ENCODE data around the gene REEP5.
A peak's percentile ranks its signal among the peaks of the same experiment; 100 is the strongest.
"Not testable (repeated sequence)": the region's sequence is repeated elsewhere in the genome, so short reads cannot be mapped to it uniquely, and the experiment has no call there.

REEP5 gene

DNA sequence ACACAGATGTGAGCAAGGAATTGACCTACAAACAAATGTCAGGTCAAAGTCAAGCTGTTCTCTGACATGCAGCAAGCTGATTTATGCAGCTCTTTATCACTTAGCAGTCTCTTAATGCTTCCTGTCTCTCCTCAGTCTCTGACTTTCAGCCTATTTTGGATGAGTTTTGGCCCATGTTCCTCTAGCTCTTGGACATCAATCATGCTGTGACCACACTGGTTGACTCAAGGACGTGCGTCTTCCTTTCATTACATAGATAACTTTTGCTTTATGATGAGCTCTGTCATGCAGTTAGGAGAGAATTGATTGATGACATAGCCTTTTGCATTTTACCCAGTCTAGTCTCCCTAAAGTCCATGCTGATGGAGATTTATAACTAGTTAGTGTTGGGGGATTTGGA lies 9.4 kb upstream of the REEP5 start:
- no peak for DNase-seq

DNA sequence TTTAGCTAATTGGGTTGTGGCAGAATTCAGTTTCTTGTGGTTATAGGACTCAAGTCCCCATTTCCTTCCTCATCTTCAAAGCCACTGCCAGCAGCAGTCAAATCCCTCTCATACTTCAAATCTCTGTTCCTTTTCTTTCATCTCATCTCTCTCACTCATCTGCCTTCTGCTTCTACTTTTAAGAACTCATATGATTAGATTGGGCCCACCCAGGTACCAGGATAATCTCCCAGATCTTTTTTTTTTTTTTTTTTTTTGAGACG lies 8.0 kb upstream of the REEP5 start:
- DNase-seq = peak; percentile 33 to 50

DNA sequence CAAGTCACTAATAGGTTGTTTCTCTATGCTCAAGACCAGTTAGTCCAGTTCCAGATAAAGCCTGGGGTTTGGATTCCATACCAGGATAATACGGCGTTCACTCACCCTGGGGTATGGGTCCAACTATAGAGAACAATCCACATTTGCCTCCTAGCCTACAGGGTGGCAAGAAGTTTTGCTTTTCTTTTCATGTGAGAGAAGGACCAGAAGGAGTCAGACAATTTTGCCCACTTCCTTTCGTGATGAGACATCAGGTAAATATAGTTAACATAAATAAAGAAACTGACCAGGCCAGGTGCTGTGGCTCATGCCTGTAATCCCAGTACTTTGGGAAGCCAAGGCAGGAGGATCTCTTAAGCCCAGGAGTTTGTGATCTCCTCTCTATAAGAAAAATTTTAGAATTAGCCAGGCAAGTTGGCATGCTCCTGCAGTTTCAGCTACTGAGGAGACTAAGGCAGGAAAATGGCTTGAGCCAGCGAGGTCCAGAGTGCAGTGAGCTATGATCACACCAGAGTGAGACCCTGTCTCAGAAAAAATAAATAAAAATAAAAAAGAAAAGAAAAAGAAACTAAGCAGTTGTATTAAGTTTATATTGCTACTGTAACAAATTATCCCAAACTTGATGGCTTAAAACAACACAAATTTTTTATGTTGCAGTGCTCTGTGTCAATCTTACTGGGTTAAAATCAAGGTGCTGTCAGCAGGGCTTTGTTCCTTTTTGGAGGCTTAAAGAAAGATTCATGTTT lies 7.5 kb upstream of the REEP5 start:
- DNase-seq = no peak

GRCh38 chr5:112923988-112924387 lies 2.0 kb upstream of the REEP5 start:
- no peak for DNase-seq

GRCh38 chr5:112923148-112923917 lies 1.3 kb upstream of the REEP5 start:
- DNase-seq = peak; percentile 33 to 54

GRCh38 chr5:112921026-112921832 lies 798 bp downstream of the REEP5 start:
- DNase-seq = peak; percentile 51 to 53

DNA sequence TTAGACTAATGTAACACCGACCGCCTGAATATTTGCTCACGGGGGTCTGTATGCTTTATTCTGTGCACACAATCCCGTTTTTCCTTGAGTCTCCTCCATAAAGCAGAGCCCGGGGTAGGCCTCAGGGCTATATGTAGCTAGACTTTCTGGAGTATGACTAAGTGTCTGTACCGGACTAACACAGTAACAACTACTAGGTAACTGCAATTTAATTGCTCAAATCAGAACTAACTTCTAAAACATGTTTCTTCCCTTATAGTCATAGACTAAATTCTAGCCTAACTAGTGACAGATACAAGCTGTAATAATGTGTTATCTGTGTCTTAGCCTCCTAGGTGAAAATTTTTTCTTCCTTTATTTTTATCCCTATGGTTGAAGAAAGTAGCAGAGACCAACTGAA lies 2.1 kb downstream of the REEP5 start:
- no peak for DNase-seq

DNA sequence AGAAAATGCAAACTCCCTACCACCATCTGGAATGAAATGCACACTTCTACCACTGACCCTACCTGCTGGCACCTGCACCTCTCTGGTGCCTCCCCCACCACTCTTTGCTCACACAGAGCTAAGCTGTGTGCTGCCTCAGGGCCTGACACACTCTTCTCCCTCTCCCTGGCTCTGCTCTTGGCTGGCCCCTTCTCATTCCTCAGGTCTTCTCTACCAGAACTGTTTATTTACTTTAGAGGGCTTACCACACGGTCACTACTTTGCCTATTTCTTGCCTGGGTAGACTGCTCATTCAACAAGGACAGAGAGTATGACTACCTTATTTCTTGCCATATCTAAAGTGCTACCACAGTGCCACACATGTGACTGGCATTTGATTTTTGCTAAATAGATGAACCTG lies 3.3 kb downstream of the REEP5 start:
- DNase-seq = no peak

DNA sequence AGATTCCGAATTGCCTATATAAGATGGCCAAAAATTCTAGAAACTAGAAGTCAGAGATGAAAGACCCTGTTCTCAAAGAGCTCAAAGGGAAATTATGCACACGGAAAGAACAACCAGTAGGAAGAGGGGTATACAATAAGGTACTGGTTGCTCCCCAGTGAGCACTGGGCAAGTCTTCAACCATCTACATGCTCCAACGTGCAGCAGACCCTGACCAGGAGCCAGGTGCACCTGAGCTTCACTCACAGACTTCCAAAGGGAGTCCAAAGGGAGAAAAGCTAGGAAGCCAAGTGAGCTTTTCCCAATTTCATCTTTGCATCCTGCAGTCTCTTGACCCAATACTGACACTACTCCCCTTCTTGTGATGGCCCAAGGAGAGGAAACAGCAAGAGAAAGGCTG lies 3.9 kb downstream of the REEP5 start:
- DNase-seq = no peak

GRCh38 chr5:112917453-112917995 lies 4.5 kb downstream of the REEP5 start:
- no peak for DNase-seq

DNA sequence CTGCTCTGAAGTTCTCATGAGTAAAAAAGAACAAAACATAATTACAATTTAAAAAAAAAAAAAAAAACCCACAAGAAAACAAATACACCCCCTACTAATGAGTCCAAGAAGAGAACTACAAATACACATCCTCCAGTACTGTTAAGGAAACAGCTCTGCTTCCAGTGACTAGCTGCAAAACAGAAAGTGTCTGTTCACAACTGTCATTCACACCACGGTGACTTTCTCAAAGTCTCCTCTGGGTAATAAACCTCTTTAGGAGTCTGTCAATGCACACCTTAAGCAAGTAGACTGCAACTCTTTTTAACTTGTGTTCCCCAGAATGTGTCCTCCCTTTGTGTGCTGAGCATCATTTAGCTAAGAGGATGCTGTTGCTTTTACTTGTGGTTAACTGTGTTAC lies 6.2 kb downstream of the REEP5 start:
- no peak for DNase-seq

DNA sequence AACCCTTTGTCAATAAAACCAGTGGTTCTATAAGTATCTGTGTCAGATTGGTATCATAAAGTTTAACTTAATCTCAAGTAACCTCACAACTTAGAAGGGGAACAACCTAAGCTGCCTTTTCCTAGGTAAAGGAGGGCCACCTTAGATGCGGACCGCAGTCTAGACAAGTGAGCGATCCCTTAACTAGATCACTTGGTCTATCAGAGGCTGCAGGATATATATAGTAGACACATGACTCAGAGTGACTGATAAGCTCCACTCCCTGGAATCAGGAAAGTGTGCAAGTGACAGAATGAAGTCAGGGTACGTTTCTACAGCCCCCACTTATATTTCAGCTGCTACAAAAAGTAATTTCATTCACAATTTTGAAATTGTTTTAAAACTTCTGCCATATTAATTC lies 7.4 kb downstream of the REEP5 start:
- no peak for DNase-seq

DNA sequence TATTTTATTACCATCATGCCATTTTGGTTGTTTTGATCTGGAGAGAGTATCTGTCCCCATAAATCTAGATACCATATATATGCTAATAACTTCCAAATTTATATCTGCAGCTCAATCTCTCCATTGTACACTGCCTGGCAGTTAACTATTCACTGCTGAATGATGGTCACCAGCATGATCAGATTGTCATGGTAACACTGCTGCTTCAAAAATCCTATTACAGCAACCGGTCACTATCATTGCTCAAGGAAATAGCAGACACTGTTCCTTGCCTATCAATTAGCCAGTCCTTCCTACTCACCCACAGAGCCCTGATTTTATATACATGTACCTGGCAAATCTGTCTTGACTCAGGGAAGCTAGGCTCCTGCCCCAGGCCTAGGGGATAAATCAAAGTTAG lies 11.5 kb downstream of the REEP5 start:
- DNase-seq = no peak

GRCh38 chr5:112908854-112909253 lies 13.2 kb downstream of the REEP5 start:
- no peak for DNase-seq

- no peak for DNase-seq
These were observed 14.8 kb downstream of the REEP5 start for GRCh38 chr5:112907166-112907631.

DNA sequence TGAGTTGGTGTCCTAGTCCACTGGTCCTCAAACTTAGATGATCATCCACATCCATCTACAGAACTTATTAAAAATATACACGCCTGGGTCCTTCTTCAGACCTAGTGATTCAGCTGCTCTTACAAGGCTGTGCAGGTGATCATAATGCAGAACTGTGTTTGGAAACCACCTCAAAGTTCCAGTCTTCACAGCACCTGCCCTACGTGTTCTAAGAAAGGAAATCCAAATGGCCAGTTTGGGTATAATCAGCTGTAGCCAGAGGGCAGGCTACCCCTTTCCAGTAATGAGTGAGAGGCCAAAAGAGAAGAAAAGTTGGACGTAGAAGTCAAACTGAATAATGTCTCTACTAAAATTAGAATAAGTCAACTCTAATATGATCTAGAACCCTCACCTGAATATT lies 15.4 kb downstream of the REEP5 start:
- no peak for DNase-seq

- not testable (repeated sequence) for DNase-seq
These were observed 17.0 kb downstream of the REEP5 start for GRCh38 chr5:112904996-112905395.

GRCh38 chr5:112902561-112902960 lies 19.5 kb downstream of the REEP5 start:
- no peak for DNase-seq

- DNase-seq = no peak
These were observed 26.3 kb downstream of the REEP5 start for GRCh38 chr5:112895682-112896081.

DNA sequence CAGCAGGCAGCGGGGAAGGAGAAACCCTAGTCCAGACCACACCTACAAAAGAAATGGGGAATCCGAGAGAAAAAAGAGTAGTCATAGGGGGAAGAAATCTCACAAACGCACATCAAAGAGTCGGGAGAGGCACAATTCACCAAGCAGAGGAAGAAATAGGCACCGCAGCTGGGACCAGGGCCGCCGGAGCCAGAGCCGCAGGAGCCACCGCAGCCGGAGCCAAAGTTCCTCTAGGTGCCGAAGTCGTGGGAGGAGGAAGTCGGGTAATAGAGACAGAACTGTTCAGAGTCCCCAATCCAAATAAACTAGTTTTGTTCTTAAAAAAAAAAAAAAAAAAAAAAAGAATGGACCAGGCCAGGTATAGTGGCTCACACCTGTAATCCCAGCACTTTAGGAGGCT lies 29.3 kb downstream of the REEP5 start:
- DNase-seq = no peak

DNA sequence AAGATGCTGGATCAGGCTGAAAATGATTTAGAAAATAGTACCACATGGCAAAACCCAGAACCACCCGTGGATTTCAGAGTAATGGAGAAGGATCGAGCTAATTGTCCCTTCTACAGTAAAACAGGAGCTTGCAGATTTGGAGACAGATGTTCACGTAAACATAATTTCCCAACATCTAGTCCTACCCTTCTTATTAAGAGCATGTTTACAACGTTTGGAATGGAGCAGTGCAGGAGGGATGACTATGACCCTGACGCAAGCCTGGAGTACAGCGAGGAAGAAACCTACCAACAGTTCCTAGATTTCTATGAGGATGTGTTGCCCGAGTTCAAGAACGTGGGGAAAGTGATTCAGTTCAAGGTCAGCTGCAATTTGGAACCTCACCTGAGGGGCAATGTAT lies 30.0 kb downstream of the REEP5 start:
- not testable (repeated sequence) for DNase-seq

- no peak for DNase-seq
These were observed 35.1 kb downstream of the REEP5 start for GRCh38 chr5:112886975-112887374.

DNA sequence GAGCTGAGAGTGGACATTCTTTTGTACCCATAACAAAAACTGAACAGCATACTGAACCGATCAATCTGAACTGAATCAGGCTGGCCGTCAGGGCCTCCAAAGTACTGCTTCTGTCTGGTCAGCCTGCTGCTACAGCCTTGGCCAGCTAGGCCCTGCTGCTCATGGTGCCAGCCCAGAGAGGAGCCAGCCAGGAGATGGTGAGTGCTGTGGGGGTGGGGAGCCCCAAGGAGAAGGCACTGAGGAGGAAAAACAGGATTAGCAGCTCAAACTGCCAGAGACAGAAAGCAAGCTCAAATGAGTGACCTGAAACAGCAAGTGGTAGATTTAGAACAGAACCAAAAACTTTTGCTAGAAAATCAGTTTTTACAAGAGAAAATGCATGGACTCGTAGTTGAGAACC lies 37.0 kb downstream of the REEP5 start:
- DNase-seq = no peak

DNA sequence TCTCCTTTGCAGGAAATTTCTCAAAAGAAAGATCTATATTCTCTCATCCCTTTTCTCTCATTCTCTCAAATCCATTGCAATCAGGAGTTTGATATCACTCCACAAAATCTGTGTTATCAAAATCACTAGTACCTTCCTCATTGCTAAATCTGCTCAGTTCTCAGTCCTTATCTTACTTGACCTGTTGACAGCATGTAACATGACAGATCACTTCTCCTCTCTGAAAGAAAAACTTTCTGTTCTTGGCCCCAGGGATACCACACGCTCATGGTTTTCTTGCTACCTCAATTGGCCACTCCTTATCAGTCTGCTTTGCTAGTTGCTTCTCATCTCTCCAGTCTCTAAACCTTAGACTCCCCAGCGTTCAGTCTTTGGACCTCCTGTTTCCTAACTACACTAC lies 38.8 kb downstream of the REEP5 start:
- DNase-seq = no peak

Measured in CD4-positive, alpha-beta T cell treated with Interleukin-1 beta for 1 hour (primary cell).